GM21423 (cell line): ENCODE data around the gene NFIX.
"Not testable (repeated sequence)": the region's sequence is repeated elsewhere in the genome, so short reads cannot be mapped to it uniquely, and the experiment has no call there.

Experiments used
- ATAC-seq: cut with Tn5 transposase; IDR thresholded peaks from one replicate; pipeline ENCODE4 v1.9.1; 2021; ENCODE audit warnings: mild to moderate bottlenecking, moderate library complexity; ENCODE audit not compliant: unreplicated experiment

Gene NFIX

DNA sequence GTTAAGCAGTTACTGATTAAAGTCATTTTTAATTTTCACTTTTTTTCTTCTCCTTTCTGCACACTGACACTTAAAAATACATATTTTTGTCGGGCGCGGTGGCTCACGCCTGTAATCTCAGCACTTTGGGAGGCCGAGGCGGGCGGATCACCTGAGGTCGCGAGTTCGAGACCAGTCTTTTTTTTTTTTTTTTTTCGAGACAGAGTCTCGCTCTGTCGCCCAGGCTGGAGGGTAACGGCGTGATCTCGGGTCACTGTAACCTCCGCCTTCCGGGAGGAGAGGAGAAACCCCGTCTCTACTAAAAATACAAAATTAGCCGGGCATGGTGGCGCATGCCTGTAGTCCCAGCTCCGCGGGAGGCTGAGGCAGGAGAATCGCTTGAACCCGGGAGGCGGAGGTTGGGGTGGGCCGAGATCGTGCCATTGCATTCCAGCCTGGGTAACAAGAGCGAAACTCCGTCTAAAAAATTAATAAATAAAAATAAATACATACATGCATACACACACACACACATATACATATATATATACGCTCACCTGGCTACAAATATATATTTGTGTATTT, 37.8 kb upstream of the NFIX start:
- not testable (repeated sequence) for ATAC-seq

DNA sequence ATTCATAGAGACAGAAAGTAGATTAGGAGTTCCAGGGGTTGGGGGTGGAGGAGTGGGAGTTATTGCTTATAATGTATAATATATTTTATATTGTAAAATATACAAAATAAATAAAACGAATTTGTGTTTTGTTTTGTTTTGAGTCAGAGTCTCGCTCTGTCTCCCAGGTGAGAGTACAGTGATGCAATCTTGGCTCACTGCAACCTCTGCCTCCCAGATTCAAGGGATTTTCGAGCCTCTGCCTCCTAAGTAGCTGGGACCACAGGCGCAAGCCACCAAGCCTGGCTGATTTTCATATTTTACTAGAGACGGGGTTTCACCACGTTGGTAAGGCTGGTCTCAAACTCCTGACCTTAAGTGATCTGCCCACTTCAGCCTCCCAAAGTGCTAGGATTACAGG, 35.8 kb upstream of the NFIX start:
- no peak for ATAC-seq

DNA sequence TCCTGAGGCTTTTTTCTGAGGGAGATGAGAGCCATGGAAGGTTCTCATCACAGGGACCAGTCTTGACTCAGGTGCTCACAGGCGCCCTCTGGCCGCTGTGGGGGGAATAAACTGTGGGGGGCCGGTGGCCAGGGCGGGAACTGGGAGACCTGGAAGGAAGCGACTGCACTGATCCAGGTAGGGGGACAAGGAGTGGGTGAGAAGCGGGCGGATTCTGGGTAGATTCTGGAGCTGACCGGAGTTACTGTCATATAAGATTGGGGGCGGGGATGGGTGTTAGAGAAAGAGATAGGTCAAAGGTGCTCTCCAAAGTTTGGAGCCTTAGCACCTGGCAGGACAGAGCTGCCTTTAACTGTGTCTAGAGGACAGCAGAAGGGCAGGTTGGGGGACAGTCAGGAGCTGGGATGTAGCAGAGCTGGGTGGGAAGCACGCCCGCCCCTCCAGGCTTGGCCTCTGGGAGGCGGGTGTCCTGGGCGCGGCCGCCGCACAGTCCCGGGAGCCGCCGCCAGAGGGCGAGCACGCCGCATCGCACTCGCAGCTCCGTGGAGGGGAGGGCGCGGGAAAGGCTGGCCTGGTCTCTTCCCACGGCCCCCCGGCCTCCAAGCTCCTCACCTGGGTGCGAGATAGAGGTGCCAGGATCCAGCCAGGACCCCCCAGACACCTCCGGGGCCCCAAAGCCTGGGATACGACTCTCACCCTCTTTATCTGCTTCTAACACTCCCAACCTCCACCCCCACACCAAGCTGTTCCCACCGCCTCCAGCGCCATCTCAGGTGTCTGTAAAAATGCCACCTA, 30.1 kb upstream of the NFIX start:
- peak; percentile 70 for ATAC-seq

DNA sequence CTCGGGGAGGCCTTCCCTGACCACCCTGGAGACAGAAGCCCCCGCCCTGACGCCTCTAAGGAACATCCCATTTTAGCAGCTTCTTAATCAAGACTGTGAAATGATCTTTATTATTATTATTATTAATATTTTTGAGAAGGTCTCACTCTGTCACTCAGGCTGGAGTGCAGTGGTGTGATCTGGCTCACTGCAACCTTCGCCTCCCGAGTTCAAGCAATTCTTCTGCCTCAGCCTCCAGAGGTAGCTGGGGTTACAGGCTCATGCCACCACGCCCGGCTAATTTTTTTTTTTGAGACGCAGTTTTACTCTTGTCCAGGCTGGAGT, 29.5 kb upstream of the NFIX start:
- ATAC-seq: no peak

DNA sequence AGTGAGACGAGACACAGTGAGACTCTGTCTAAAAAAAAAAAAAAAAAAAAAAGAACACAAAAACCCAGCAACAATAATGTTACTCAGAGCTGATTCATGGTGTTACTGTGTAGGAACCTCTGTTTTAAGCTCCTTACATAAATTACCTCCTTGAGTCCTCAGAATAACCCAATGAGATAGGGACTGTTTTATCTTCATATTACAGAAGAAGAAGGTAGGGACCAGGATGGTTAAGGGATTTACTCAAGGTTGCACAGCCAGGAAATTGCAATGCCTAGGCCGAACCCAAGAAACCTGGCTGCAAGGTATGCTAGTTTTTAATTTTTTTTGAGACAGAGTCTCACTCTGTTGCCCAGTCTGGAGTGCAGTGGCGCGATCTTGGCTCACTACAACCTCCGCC, 27.4 kb upstream of the NFIX start:
- no peak for ATAC-seq

DNA sequence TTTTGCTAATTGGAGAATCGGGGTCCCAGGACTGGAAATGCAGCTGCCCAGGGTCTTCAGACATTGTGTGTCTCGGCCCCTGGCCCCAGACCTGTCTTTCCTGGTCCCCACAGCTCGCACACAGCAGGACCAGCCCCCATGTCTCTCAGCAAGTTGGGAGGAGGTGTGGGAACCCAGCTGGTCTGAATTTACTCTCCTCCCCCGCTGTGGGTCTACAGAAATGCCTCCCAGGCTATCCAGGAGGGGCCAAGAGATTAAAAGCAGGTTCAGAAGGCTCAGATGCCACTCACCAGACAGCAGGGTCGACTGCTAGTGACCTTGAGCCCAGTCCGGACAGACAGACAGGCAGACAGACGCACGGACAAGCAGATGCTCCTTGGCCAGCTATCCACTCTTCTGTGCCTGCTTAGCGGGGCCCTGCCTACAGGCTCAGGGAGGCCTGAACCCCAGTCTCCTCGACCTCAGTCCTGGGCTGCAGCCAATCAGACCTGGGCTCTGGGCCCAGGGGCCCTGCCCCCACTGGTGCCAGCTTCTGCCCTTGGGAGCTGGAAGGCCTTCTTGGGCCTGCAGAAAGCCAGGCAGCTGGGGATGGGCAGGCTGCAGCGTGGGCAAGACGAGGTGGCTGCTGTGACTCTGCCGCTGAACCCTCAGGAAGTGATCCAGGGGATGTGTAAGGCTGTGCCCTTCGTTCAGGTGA, 25.8 kb upstream of the NFIX start, which contains the start of gene DAND5:
Gene DAND5, plus strand, starts transcription at position 285 of the 697 bp plus-strand sequence. Its CDS starts 85 bp downstream, at position 370.
- ATAC-seq: no peak

DNA sequence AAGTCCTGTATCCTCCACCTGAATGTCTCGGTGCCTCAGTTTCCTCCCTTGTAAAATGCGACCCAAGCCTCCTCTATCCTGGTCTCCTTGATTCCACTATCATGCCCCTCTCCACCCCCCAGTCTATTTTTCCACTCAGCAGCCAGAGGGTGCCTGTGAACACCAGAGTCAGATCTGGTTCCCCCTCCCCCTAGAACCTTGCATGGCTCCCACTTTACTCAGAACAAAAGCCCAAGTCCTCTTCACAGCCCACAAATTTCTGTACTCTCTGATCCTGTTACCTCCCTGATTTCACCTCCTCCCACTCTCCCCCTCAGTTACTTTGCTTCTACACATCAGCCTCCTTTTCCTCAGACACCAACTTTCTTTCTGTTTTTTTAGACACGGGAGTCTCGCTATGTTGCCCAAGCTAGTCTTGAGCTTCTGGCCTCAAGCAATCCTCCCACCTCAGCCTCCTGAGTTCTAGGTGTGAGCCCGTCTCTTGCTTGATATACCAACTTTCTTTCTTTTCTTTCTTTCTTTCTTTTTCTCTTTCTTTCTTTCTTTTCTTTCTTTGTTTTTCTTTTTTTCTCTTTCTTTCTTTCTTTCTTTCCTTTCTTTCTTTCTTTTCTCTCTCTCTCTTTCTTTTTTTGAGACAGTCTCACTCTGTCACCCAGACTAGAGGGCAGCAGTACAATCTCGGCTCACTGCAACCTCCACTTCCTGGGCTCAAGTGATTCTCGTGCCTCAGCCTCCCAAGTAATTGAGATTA, 25.0 kb upstream of the NFIX start:
- no peak for ATAC-seq

DNA sequence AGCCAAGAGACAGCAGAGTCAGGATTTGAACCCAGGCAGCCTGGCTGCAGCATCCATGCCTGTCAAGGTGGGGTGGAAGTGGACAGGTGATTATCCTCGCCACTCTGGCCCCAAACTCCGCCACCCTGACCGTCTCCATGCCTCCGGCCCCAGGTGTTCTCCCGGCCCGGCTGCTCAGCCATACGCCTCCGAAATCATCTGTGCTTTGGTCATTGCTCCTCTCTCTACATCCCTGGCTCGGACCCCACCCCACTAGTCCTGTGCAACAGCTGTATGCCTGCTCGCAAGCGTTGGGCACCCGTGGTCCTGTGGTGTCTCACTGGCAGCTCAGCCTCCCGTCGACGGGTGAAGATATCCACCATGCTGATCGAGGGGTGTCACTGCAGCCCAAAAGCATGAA, 22.0 kb upstream of the NFIX start:
- no peak for ATAC-seq

DNA sequence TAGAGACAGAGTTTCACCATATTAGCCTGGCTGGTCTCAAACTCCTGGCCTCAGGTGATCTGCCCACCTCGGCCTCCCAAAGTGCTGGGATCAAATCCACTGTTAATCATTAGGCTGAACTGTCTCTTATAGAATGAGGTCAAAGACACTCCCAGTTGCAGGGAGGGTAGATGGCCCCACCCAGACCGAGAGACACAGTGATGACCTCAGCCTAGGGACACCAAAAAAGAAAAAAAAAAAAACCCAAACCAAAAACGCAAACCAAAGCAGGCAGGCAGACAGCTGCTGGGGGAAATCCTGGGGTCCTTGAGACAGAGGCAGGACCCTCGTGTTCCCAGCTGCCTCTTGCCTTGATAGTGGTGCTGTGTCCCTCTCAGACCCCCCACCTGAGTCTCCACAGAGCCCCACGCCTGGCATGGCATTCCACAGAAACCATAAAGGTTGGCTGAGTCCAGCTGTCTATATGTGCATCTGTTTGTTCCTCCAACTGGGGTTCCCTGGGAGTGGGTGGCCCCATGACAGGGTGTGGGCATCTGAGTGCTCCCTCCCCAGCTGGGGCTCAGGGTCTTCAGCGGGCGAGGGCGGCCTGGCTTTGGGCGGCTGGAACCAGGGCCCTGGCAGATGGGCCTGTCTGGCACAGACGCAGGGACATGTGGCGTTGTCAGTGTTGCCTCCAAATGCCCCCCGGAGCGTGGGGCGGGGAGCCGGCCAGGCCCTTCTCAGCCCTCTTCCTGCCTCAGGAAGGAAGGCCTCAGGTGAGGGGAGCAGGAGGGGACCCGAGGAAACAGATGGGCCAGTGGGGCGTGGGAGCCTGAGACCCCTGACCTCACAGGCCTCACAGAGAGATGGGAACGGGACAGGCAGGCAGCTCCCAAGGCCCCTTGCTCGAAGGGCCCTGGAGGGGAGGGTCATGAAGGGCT, 20.7 kb upstream of the NFIX start:
- no peak for ATAC-seq

DNA sequence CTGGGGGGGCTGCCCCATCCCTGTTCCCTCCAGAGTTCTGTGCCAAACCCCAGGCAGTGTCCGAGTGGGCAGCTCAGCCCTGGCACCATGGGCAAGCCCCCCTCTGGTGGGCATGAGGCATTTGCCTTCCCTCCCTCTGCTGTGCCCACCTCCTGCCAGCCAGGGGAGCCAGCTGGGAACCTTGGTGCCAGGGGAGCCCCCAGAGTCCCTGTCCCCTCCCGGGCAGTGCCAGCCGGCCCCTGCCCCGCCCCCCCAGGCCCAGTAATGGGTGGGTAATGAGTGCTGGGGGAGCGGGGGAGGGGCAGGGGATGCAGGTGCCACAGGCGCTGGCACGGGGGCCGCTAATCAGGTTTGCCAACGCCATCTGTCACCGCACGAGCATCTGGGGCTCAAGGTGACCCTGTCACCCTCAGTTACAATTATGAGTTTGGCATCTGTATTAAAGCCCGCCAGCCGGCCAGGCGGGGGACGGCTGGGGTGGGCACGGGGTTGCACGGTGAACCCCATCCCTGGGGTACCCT, 20.0 kb upstream of the NFIX start:
- ATAC-seq: no peak

DNA sequence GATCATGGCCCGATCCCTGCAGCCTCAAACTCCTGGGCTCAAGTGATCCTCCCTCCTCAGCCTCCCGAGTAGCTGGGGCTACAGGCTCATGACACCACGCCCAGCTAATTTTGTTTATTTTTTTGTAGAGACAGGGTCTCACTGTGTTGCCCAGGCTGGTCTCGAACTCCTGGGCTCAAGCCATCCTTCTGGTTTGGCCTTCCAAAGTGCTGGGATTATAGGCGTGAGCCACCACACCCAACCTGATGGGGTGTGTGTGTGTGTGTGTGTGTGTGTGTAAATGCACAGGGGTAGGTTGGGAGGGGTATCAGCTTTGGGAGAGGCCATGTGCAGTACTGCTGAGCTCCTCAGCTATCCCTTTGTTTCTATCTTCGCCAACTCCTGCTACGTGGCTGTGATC, 19.2 kb upstream of the NFIX start:
- not testable (repeated sequence) for ATAC-seq

DNA sequence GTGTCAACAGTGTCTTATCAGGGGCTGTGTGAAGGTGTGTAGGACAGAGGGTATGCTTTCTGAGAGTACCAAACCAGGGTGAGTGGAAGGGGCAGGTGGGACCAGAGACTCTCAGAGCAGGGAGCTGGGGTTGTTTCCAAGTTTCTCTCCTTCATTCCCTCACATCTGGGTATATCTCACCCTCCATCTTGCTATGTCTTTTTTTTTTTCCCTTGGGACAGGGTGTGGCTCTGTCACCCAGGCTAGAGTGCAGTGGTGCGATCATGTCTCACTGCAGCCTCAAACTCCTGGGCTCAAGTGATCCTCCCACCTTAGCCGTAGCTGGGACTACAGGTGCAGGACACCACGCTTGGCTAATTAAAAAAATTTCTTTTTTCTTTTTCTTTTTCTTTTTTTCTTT, 15.3 kb upstream of the NFIX start:
- no peak for ATAC-seq

DNA sequence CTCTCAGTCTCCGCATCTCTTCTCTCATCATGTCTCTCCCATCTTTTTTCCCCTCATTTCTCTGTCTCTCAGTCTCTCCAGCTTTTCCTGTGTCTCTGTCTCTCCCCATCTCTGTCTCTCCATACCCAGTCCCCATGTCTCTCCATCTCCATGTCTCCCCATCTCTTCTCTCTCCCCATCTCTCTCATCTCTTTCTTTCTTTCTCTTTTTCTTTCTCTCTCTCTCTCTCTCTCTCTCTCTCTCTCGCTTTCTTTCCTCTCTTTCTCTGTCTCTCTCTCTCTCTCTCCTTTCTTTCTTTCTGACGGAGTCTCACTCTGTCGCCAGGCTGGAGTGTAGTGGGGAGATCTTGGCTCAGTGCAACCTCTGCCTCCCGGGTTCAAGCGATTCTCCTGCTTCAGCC, 12.6 kb upstream of the NFIX start:
- ATAC-seq: no peak

DNA sequence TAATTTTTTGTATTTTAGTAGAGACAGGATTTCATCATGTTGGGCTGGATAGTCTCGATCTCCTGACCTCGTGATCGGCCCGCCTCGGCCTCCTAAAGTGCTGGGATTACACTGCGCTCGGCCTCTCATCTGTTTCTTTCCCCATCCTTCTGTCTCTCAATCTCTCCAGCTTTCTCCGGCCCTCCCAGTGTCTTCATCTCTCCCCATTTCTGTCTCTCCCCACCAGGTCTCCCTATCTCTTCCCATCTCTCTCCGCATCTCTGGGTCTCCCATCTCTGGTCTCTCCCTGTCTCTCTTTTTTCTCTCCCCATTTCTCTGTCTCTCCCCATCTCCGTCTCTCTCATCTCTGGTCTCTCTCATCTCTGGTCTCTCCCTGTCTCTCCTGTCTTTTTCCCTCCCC, 12.2 kb upstream of the NFIX start:
- ATAC-seq: no peak

DNA sequence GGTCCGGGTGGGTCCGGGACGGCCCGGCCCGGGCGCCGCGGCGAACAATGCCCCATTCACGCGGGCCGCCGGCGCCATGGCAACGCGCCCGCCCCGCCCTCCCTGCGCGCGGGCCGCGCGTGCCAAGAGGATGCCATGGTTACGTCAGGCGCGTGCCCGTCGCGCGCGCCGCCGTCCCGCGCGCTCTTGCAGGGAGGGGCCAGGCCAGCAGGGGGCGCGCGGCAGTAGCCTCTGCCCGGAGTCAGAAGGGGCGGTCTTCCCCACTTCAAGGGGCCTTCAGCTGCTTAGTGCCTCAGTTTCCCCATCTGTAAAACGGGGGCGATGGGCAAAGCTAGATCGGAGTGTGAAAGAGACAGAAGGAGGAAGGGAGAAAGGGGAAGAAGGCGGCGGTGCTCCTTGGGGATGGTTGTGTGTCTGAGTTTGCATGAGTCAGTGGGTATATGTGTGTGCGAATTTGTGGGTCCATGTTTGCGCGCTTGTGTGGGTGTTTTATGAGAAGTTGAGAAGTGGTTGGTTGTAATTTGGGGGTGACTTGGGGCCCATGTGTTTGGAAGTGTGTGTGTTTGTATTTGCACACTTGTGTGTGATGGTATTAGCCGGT, 11.6 kb upstream of the NFIX start:
- no peak for ATAC-seq

DNA sequence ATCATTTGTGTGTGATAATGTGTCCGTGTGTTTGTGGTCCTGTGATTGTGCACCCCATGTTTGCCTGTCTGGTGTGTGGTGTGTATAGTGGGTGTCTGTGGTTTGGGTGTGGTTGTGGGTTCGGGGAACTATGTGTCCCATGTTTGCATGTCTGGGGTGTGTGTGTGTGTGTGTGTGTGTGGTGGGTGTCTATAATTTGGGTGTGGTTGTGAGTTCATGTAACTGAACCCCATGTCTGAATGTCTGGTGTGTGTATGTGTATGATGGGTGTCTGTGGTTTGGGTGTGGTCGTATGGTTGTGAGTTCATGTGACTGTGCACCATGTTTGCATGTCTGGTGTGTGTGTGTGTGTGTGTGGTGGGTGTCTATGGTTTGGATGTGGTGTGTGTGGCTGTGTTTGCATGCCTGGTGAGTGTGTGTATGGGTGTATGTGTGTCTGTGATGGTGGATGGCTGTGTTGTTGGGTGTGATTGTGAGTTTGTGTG, 11.1 kb upstream of the NFIX start:
- no peak for ATAC-seq

DNA sequence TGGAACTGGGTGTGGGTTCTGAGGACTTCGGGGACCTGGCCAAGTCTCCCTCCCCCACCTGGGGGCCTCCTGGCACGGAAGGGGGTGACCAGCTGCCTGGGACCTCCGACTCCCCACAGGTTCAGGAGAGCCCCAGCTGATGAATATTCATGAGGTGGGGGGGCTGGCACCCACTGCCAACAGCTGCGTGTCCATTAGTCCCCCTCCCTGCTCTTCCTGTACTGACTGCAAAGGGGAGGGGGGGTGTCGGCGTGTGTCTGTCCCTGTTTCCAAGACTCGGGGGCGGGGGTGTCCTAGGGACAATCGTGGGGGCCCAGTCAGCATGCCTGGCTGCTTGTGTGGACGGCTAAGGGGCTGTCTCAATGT, 10.6 kb upstream of the NFIX start:
- ATAC-seq: no peak

DNA sequence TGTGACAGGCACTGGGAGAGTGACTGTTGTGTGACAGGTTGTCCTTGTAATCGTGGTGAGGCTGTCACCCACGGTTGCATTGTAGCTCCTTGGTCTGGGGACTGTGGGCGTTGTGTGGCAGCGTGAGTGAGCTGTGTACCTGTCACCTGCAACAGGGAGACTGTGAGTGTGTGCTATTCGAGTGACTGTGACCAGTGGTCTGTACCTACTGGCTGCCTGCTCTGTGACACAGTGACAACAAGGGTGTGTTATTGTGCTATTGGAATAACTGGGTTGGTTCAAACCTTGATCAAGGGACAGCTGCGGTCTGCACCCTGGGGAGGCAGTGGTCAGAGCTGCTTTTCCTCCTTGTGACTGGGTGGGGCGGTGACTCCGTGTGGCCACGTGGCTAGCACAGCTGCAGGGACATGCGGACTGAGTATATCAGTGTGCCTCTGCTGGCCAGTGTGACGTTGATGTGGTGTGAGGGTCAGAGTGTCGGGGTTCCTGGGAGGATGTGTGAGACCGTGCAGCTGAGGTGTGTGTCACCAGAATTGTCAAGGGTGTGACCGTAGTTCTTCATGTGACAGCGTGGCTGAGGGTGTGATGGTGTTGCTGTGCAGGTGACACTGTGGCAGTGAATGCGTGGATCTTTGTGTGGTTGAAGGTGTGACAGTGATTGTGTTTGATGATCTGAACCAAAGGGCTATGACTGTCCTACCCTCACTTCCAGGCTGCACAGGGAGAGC, 10.1 kb upstream of the NFIX start:
- ATAC-seq: no peak

DNA sequence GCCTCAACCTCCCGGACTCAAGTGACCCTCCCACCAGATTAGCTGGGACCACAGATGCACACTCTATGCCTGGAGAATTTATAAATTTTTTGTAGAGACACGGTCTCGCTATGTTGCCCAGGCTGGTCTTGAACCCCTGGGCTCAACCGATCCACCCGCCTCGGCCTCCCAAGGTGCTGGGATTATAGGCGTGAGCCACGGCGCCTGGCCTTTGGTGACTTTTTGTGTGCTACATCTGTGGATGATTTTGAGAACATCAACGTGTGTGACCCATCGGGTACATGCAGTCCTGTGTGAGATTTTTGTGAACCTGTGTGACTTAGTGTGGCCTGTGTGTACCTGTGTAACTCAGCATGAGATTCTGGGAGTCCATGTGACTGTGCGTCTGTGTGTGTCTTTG, 8.5 kb upstream of the NFIX start:
- no peak for ATAC-seq
